Peyer's patch (tissue), 4 donors: Measurements from ENCODE around the gene RFFL.

Experiments
- CTCF ChIP-seq, 6 experiments: fragments of 450-650 bp in 4 of 6; fragments of 200-600 bp in 2 of 6; sonication (generic) in 1 of 6; IDR thresholded peaks; one replicate each; pipeline ENCODE4 v1.5.1; 2017 to 2019; ENCODE audit warnings: antibody characterized with exemption in 6 of 6, mild to moderate bottlenecking in 3 of 6, moderate library complexity in 1 of 6
- POLR2A ChIP-seq, 2 donors: fragments of 450-650 bp; IDR thresholded peaks; one replicate each; pipeline ENCODE4 v1.5.1; 2017; ENCODE audit warnings: antibody characterized with exemption in 2 of 2, mild to moderate bottlenecking in 2 of 2, moderate library complexity in 2 of 2

- TF ChIP-seq CTCF (IDR thresholded peaks at IDR 0.05) (no peak), POLR2A (IDR thresholded peaks at IDR 0.05) (no peak)
These were observed 76.3 kb downstream of the RFFL start for GRCh38 chr17:34987232-34987631.
